ENCODE data around the gene GRIN3B. TPM values are rescaled to one million over a fixed set of nuclear protein-coding genes. Genes with fewer than 3 reads are reported as not detected.

The GRIN3B gene
- total RNA-seq, 2 experiments from 2014 or later = not detected

DNA sequence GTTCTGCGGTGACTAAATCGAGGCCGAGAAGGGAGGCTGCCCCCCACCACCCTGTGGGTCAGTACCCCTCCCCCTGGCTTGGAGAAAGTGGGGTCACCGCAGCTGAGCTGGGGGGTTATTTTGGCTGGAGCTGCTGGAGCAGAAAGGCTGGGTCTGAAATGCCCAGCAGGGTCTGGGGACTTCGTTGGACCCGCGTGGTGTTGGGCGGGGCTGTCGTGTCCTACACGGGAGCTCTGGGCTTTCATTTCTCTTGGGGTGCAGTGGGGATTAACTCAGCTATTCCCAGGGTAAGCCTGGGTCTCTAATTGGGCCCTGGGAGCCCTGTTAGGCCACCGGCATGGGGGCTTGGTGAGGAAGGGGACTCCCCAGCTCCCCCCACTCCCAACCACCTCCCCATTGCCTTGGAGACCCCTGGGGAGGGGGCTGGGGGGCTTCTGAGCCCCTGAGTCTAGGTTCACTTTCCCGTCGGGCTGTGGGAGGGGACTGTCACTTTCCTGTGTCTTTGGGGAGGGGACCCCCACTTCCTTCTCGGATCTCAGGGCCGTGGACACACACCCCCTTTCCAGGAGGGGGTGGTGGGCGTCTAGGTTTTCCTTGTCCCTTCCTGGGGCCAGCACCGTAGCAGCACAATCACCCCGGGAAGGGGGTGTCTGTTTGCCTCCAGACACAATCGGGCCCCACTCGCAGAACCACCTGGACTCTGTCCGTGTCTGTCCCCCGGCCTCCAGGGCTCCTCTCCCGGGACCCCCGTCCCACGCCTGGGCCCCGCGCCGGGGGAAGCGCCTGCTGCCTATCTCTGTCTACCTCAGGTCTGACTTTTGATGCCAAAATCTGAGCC, 26.3 kb upstream of the GRIN3B start:
- DNase-seq (no peak), ATAC-seq (no peak)
- H3K4me3 Mint-ChIP-seq = no peak overlapping the region
- CTCF ChIA-PET = no interaction called here
- H3K36me3 Mint-ChIP-seq (ENCODE audit: low read depth) = peaks cover 24% of the 10 kb centered on the region
- no peaks in the 10 kb centered on the region for H3K9me3 Mint-ChIP-seq (ENCODE audit: insufficient read depth)
- H3K4me1 Mint-ChIP-seq (ENCODE audit: low read depth) = no peaks in the 10 kb centered on the region
- POLR2A ChIA-PET = interaction anchor here (0.6 kb wide), 1 partner anchor 83 kb away, joined by 3 read pairs; no protein-coding TSS in a partner anchor
- H3K27ac Mint-ChIP-seq = no peak overlapping the region
- H3K27me3 Mint-ChIP-seq (ENCODE audit: low read depth) = no peaks in the 10 kb centered on the region

- no peak for DNase-seq
- no peak overlapping the region for H3K4me3 Mint-ChIP-seq
These were observed 25.5 kb upstream of the GRIN3B start for GRCh38 chr19:974564-975257.

GRCh38 chr19:976476-976875, 23.7 kb upstream of the GRIN3B start:
- no peaks in the 10 kb centered on the region for H3K9me3 Mint-ChIP-seq (ENCODE audit: insufficient read depth)
- no peaks in the 10 kb centered on the region for H3K4me1 Mint-ChIP-seq (ENCODE audit: low read depth)
- H3K36me3 Mint-ChIP-seq (ENCODE audit: low read depth) = peaks cover 10% of the 10 kb centered on the region
- ChIA-PET POLR2A (no interaction called here), CTCF (interaction anchor here (1.2 kb wide), 1 partner anchor 8 kb away, joined by 3 read pairs; no protein-coding TSS in a partner anchor)
- no peaks in the 10 kb centered on the region for H3K27me3 Mint-ChIP-seq (ENCODE audit: low read depth)
- no peak overlapping the region for H3K4me3 Mint-ChIP-seq
- ATAC-seq (no peak), DNase-seq (no peak)
- no peak overlapping the region for H3K27ac Mint-ChIP-seq

More at GRCh38 chr19:974564-975257, 25.5 kb upstream of the GRIN3B start:
- ATAC-seq = no peak
- H3K27ac Mint-ChIP-seq = no peak overlapping the region
- no peaks in the 10 kb centered on the region for H3K4me1 Mint-ChIP-seq (ENCODE audit: low read depth)
- no peaks in the 10 kb centered on the region for H3K27me3 Mint-ChIP-seq (ENCODE audit: low read depth)
- ChIA-PET POLR2A (no interaction called here), CTCF (no interaction called here)
- no peaks in the 10 kb centered on the region for H3K9me3 Mint-ChIP-seq (ENCODE audit: insufficient read depth)
- H3K36me3 Mint-ChIP-seq (ENCODE audit: low read depth) = peaks cover 21% of the 10 kb centered on the region

DNA sequence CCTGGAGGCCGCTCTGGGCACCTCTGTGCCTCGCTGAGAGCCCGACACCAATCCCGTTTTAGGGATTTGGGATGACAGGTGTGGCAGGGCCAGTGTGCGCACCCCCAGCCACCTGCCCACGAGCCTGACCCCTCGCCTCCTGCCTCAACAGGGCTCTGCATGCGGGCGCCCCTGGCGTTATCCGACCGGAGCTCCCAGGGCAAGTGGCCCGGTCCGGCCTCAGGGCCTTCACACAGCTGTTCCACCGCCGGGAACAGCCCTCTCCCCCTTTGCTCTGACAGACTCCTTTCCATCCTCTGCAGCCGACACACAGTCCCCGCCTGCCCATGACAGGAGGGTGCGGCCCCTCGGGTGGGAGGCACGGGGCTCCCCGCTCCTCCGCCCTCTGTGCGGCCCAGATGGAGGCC, 23.2 kb upstream of the GRIN3B start:
- POLR2A ChIA-PET = interaction anchor here (1.1 kb wide), 1 partner anchor 54 kb away, joined by 3 read pairs; no protein-coding TSS in a partner anchor
- CTCF ChIA-PET = no interaction called here
- ATAC-seq = no peak

GRCh38 chr19:979318-979741, 20.9 kb upstream of the GRIN3B start:
- ATAC-seq (no peak), DNase-seq (no peak)
- POLR2A ChIA-PET = interaction anchor here (1.2 kb wide), 1 partner anchor 8 kb away, joined by 3 read pairs; no protein-coding TSS in a partner anchor
- Mint-ChIP-seq H3K4me3 (no peak overlapping the region), H3K4me1 (ENCODE audit: low read depth) (peaks cover 9% of the 10 kb centered on the region), H3K36me3 (ENCODE audit: low read depth) (no peaks in the 10 kb centered on the region), H3K27ac (no peak overlapping the region), H3K27me3 (ENCODE audit: low read depth) (no peaks in the 10 kb centered on the region), H3K9me3 (ENCODE audit: insufficient read depth) (no peaks in the 10 kb centered on the region)
- CTCF ChIA-PET = no interaction called here

More for the DNA sequence above, 23.2 kb upstream of the GRIN3B start:
- Mint-ChIP-seq H3K9me3 (ENCODE audit: insufficient read depth) (no peaks in the 10 kb centered on the region), H3K27ac (no peak overlapping the region), H3K36me3 (ENCODE audit: low read depth) (peaks cover 7% of the 10 kb centered on the region), H3K4me3 (no peak overlapping the region), H3K27me3 (ENCODE audit: low read depth) (no peaks in the 10 kb centered on the region), H3K4me1 (ENCODE audit: low read depth) (no peaks in the 10 kb centered on the region)
- DNase-seq = no peak

- Mint-ChIP-seq H3K9me3 (ENCODE audit: insufficient read depth) (no peaks in the 10 kb centered on the region), H3K27ac (no peak overlapping the region), H3K4me3 (no peak overlapping the region), H3K27me3 (ENCODE audit: low read depth) (no peaks in the 10 kb centered on the region), H3K4me1 (ENCODE audit: low read depth) (peaks cover 18% of the 10 kb centered on the region), H3K36me3 (ENCODE audit: low read depth) (no peaks in the 10 kb centered on the region)
- DNase-seq (no peak), ATAC-seq (no peak)
- CTCF ChIA-PET = interaction anchor here (5.4 to 5.6 kb wide), 2 partner anchors 58 to 117 kb away, joined by 53 to 125 read pairs; no protein-coding TSS in a partner anchor
- POLR2A ChIA-PET = interaction anchor here (1.2 kb wide), 1 partner anchor 9 kb away, joined by 3 read pairs; no protein-coding TSS in a partner anchor
These were observed 19.9 kb upstream of the GRIN3B start for GRCh38 chr19:980133-980998.

GRCh38 chr19:982567-983170, 17.6 kb upstream of the GRIN3B start:
- H3K27ac Mint-ChIP-seq = no peak overlapping the region
- DNase-seq (peak; percentile 80), ATAC-seq (peak; percentile 86)
- ChIA-PET POLR2A (no interaction called here), CTCF (interaction anchor here (5.4 to 5.6 kb wide), 2 partner anchors 60 to 119 kb away, joined by 53 to 125 read pairs; no protein-coding TSS in a partner anchor)
- no peaks in the 10 kb centered on the region for H3K27me3 Mint-ChIP-seq (ENCODE audit: low read depth)
- H3K4me3 Mint-ChIP-seq = no peak overlapping the region
- peaks cover 3% of the 10 kb centered on the region for H3K36me3 Mint-ChIP-seq (ENCODE audit: low read depth)
- no peaks in the 10 kb centered on the region for H3K9me3 Mint-ChIP-seq (ENCODE audit: insufficient read depth)
- peaks cover 22% of the 10 kb centered on the region for H3K4me1 Mint-ChIP-seq (ENCODE audit: low read depth)

DNA sequence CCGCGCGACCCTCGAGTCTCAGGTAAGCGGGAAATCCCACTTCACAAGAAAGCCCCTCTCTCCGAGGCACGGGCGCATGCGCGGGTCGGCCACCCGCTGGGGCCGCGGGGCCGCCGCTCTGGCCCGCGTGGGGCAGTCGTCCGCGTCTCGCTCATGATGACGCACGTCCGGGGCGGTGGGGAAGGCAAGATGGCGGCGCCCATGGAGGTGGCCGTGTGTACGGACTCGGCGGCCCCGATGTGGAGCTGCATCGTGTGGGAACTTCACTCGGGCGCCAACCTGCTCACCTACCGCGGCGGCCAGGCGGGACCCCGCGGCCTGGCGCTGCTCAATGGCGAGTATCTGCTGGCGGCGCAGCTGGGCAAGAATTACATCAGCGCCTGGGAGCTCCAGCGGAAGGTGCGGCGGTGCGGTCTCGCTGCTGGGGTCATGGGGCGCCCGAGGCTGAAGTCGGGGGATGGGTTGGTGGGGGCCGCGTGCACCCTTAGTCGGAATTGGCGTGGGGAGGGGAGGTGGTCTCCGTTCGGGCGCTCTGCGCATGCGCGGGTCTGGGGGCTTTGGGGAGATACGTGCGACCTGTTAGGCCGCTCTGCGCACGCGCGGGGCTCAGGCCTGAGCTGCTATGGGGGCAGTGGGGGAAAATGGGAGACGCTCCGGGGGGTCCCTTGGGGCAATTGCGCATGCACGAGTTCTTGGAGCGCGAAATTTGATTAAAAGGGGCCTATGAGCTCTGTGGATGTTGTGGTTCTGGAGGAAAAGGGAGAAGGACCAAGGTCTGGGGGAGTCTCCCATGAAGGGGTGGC, 15.9 kb upstream of the GRIN3B start, which contains the start of gene WDR18:
WDR18 (plus strand) TSS at position 181 of the 803 bp plus-strand sequence; CDS start at position 190, 9 bp downstream.
- H3K27ac Mint-ChIP-seq = peak within 1 kb of the TSS; percentile 90
- no peaks in the 10 kb centered on the region for H3K27me3 Mint-ChIP-seq (ENCODE audit: low read depth)
- ATAC-seq (peak; percentile 91), DNase-seq (peak; percentile 94)
- no peaks in the 10 kb centered on the region for H3K9me3 Mint-ChIP-seq (ENCODE audit: insufficient read depth)
- H3K4me3 Mint-ChIP-seq = peak within 1 kb of the TSS; percentile 91
- CTCF ChIA-PET = interaction anchor here (0.8 to 5.6 kb wide), 17 partner anchors 9 to 256 kb away, joined by 3 to 125 read pairs (median 4); partner anchors contain the start of gene RNU6-9
- H3K4me1 Mint-ChIP-seq (ENCODE audit: low read depth) = peaks cover 34% of the 10 kb centered on the region
- H3K36me3 Mint-ChIP-seq (ENCODE audit: low read depth) = peaks cover 6% of the 10 kb centered on the region
- POLR2A ChIA-PET = interaction anchor here (0.8 to 2.1 kb wide), 12 partner anchors 11 to 186 kb away, joined by 3 to 13 read pairs (median 4); partner anchors contain the start of genes MED16 and RNU6-9

DNA sequence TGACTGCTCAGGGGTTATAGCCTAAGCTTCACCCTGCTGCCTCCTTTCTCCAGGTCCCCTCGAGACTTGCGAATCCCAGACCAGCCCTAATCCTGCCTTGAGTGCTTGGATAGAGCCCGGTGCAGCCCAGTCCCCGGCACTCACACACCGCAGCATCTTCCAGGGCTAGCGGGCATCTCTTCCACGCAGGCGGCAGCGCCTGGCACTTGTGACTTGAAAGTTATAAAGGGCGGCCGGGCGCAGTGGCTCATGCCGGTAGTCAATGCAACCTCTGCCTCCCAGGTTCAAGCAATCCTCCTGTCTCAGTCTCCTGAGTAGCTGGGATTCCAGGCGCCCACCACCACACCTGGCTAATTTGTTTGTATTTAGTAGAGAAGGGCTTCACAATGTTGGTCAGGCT, 14.1 kb upstream of the GRIN3B start:
- Mint-ChIP-seq H3K9me3 (ENCODE audit: insufficient read depth) (no peaks in the 10 kb centered on the region), H3K27ac (no peak overlapping the region), H3K4me3 (no peak overlapping the region), H3K27me3 (ENCODE audit: low read depth) (no peaks in the 10 kb centered on the region), H3K36me3 (ENCODE audit: low read depth) (peaks cover 14% of the 10 kb centered on the region), H3K4me1 (ENCODE audit: low read depth) (peaks cover 38% of the 10 kb centered on the region)
- ChIA-PET CTCF (interaction anchor here (5.6 kb wide), 1 partner anchor 122 kb away, joined by 53 read pairs; no protein-coding TSS in a partner anchor), POLR2A (no interaction called here)
- DNase-seq (no peak), ATAC-seq (no peak)

DNA sequence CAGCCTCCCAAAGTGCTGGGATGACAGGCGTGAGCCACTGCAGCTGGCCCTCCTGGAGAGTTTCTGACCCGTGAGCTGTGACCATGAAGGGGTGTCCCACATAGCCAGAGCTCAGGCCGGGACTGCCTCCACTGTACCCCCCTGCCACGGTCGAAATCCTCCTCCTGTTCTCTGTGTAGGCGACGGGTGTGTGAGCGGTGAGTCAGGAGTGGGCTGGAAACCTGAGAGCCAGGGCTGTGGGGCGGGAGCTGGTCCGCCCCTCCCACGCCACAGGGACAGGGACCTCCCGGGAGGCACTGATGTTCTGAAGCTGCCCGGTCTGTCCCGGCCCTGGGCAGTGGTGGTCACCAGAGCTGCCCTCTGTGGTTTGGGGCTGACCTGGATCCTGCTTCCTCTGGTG, 12.1 kb upstream of the GRIN3B start:
- H3K4me3 Mint-ChIP-seq = no peak overlapping the region
- ATAC-seq (no peak), DNase-seq (no peak)
- ChIA-PET POLR2A (no interaction called here), CTCF (no interaction called here)
- no peaks in the 10 kb centered on the region for H3K27me3 Mint-ChIP-seq (ENCODE audit: low read depth)
- H3K9me3 Mint-ChIP-seq (ENCODE audit: insufficient read depth) = no peaks in the 10 kb centered on the region
- peaks cover 19% of the 10 kb centered on the region for H3K36me3 Mint-ChIP-seq (ENCODE audit: low read depth)
- H3K27ac Mint-ChIP-seq = no peak overlapping the region
- H3K4me1 Mint-ChIP-seq (ENCODE audit: low read depth) = peaks cover 38% of the 10 kb centered on the region

Data from activated CD8-positive, alpha-beta T cell treated with anti-CD3 and anti-CD28 coated beads, Interleukin-2, amount 10 ng/mL, durations not matched to agents 7 days and 5 days (primary cell).